NCI-H2029 treated with DMSO at 0.1 percent for 48 hours (cell line): ENCODE data around the gene AK9.
"Not testable (repeated sequence)": the region's sequence is repeated elsewhere in the genome, so short reads cannot be mapped to it uniquely, and the experiment has no call there.

ENCODE experiments used
- DNase-seq: peaks from one replicate; lab custom pipeline; 2025; lab: John Stamatoyannopoulos, UW

Gene AK9

DNA sequence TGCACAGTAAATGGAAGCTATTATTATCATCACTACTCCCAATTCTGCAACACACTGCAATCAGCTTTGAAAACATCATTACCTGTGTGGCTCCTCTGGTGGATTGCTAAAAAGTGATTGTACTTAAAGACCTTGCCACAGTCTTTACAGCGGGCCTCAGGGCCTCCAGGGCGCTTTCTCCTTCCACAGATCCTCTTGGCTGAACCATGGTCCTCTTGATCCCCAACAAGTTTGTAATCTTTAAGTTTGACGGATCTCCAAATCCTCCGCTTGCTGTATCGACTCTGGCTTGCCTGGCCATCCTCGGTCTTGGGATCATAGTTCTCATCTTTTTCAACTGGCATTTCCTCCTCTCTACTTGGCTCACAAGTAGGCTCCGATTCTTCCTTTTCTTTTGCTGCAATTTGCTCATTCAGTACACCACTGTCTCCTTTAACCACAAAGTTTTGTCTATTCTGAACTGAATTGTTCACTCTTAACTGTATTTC lies 210.0 kb downstream of the AK9 start:
- DNase-seq, result no peak

DNA sequence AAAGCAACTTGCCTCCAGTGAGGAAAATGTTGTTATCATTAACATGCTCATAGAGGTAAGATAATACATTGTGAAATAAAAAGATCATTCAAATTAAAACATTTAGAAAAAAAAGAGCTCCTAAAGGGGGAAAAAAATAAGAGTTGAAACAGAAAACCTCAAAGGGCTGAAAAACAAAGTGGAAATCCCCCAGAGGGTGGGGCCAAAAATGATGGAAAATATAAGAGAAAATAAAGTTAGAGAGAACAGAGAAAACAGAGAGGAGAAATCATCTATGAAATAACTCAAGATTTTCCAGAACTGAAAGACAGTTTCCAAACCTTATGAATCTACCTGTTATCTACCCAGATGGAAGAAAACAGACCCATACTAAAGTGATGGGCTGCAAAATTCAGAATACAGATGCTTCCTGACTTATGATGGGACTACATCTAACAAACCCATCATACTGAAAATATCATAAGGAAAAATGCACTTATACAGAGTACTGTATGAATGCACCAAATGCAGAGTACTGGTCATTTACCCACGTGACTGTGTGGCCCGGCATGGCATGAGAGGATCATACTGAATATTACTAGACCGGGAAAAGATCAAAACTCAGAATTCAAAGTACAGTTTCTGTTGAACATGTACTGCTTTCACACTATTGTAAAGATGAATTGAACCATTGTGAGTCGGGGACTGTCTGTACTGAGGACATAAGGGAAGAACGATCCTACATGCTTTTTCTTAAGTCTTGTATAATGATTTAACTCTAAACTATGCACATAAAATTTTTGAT lies 212.0 kb downstream of the AK9 start:
- no peak for DNase-seq

GRCh38 chr6:109478222-109478805 lies 212.7 kb downstream of the AK9 start:
- no peak for DNase-seq

GRCh38 chr6:109477725-109478124 lies 213.3 kb downstream of the AK9 start:
- no peak for DNase-seq

GRCh38 chr6:109477184-109477583 lies 213.8 kb downstream of the AK9 start:
- DNase-seq, result no peak

DNA sequence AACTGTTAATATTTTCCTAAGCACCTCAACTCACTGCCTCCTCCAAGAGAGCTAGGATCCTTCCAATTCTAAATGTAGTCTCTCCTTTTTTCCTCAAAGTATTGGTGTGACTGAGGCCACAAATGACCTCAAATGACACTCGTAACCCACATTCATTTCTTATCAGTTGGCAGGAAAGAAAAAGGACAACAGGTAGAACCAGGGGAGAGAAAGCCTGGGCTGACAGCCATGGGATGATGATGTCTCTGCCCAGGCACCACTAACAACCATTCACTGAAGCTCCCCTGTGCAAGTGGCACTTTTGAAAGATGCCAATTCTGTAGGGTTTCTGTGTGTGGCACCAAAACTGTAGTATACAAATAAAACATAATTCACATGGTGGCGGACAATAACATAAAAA lies 215.4 kb downstream of the AK9 start:
- DNase-seq, result no peak

GRCh38 chr6:109474995-109475394 lies 216.0 kb downstream of the AK9 start:
- no peak for DNase-seq

GRCh38 chr6:109473120-109473519 lies 217.9 kb downstream of the AK9 start:
- no peak for DNase-seq

DNA sequence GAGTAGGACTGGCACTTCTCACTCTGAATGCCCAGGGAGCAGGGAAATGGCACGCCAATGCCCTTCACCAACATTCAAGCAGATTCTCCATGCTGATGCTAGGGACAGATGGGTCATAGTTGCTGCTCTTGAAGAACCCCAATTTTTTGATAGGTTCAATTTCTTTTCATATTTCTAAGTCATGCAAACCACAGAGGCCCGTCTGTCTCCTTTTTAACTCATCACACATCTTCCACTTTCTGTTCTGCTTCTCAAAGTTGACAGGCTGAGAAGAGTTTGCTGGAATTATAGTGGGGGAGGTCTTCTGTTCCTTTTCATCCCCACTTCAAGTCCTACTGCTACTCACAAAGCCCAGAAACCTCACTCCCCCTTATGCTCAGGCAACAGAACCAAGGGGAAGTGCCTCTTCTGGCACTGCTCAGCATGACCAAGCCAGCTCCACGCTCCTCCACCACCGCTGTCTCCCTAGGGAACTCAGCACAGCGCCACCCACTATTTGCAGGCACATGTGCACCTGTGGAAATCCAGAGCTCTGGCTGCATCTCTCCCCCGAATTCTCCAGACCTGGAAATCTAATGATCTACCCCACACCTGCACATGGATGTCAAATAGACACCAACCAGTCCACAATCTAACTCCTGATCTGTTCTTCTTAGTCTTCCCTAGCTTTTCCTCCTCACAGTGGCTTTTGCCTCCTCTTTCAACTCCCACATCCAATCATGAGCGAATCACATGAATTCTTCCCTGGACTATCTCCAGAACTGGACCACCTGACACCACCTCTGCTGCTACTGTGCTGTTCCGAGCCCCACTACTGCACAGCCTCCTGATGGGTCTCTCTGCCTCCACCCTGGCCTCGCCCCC lies 218.6 kb downstream of the AK9 start:
- no peak for DNase-seq

DNA sequence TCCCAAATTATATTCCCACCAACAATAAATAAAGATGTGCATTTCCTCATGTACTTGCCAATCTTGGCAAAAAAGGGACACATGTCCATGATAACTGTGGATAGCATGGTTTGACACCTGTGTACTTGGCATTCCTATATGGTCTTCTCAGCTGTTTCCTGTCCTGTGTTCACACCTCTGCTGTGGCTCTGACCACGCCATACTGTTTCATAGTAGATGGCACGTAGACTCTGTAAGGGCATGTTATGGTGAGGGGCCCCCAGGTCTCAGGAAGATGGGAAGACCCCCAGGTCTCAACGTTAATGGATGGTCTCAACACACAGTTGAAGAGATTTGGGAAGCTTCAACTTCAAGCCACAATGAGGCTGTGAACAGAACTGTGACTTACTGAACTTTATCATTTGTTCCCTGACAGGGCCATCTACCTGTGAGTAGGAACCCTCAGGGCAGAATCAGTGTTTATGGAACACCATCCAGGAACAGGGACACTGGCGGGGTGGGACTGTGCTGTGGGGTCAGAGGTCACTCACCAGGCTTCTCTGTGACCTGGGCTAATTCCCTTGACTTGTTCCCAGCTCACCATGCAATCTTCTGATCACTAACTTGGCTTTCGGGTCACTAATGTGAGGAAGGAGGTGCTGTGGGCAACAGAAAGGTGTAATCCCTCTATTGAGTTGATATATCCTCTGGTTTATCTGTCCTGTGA lies 219.7 kb downstream of the AK9 start:
- DNase-seq, result no peak

DNA sequence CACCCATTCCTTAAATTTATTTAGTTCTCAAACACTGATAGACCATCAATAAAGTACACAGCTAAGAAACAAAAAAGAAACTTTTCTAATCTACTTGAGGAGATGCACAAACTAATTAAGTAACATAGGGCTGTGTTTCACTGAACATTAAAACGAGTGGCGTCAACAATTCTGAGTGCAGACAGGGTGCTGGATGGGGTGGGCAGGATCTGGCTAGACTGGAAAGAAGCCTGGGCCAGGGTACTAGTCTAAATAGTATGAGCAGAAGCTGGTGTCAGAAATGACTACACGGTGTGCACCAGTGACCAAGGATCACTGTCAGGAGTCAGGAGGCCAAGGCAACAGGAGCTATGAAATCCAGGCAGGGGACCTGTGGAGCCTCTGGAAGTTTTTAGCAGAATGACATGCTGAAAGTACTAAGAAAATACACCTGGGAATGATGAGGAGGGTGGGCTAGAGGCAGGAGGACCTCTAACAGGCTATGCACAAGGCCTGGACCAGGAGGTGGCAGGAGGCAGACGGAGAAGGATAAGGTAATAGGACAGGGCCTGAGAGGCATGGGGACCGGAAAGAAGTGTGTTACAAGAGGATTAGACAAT lies 221.3 kb downstream of the AK9 start:
- DNase-seq, result no peak

- no peak for DNase-seq
Measured at GRCh38 chr6:109467696-109468095, 223.3 kb downstream of the AK9 start.

GRCh38 chr6:109466212-109466923 lies 224.6 kb downstream of the AK9 start:
- DNase-seq, result no peak

GRCh38 chr6:109465772-109466171 lies 225.2 kb downstream of the AK9 start:
- peak; percentile 99 for DNase-seq

- no peak for DNase-seq
Measured at GRCh38 chr6:109461733-109462526, 229.1 kb downstream of the AK9 start.

- not testable (repeated sequence) for DNase-seq
Measured at GRCh38 chr6:109461205-109461604, 229.8 kb downstream of the AK9 start.

- no peak for DNase-seq
Measured at GRCh38 chr6:109460161-109460829, 230.7 kb downstream of the AK9 start.

DNA sequence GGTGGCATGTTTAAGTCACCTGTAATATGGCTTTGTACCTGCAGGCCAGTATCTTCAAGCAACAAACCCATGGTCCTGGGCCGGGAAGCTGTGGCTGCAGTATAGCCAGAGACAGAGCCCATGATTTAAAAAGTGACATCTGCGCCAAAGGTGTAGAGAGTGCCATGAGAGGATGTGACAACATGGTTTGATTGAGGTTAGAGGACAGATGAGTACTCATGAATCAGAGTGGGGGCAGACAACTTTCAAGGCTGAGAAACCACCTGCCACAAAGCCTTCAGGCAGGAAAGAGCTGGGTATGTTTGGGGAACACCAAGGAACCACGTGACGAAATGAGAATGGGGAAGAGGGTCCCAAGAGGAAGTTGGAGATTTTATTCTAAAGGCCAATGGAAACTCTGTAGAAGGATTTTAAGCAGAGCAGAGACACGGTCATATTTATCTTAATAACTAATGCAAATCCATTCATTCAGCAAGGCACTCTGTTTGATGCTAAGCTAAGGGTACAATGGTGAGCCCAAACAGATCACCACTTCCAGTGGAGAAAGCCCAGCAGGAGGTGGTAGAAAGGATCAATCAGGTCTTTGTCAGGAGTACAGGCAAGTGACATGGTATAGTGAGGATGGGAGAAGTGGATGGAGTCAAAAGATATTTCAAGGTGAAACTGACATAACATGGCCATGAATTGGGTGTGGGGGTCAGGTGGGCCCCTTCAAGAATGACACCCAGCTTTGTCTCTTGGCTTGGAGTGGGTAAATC lies 232.0 kb downstream of the AK9 start:
- DNase-seq, result no peak

- no peak for DNase-seq
Measured at GRCh38 chr6:109457562-109457996, 233.4 kb downstream of the AK9 start.
